Stomach (tissue), 8 donors: Measurements from ENCODE around the gene BPIFB2. TPM values are rescaled to one million over a fixed set of nuclear protein-coding genes. Genes with fewer than 3 reads are reported as not detected.

ENCODE experiments used
- polyA plus RNA-seq, 3 donors: library from polyadenylated mRNA; stranded (reverse); fragments of 200-250 nt; gene quantifications; one replicate each; pipeline ENCODE4 v1.2.3, GENCODE V29; 2013
- total RNA-seq, 5 donors: library from RNA; depleted of rRNA; stranded (reverse); fragments of >200 nt; gene quantifications; one replicate each; pipeline versions ENCODE4 v1.1.0 to v1.2.3, GENCODE V29; 2014 to 2016
- donor health status: healthy with polysubstance abuse.
- donor health status: Bipolar disorder and iron deficiency.
- donor health status: healthy.

BPIFB2 gene
- total and polyA plus RNA-seq, 8 donors: 3.3 TPM; not detected in 7

Other genes starting within 250 kb of the BPIFB2 start
- 10 to 100 TPM in 1 of 5 donors, 1 to 10 TPM in 2, not detected in 2; 1.0 to 17.0 (median 1.1) TPM for gene DNMT3B, start 245.3 kb upstream of the BPIFB2 start, total RNA-seq
- gene DNMT3B, start 245.3 kb upstream of the BPIFB2 start, polyA plus RNA-seq: under 1 TPM; 0.31 to 0.73 (median 0.31) TPM
- 100 to 1,000 TPM in 1 of 5 donors, 10 to 100 TPM in 4; 24.5 to 143 (median 62.2) TPM for gene MAPRE1, start 187.8 kb upstream of the BPIFB2 start, total RNA-seq
- gene MAPRE1, start 187.8 kb upstream of the BPIFB2 start, polyA plus RNA-seq: 10 to 100 TPM; 26.3 to 57.9 (median 49.7) TPM
- gene EFCAB8, start 148.8 kb upstream of the BPIFB2 start, total RNA-seq: under 1 TPM in 2 of 5 donors, not detected in 3; 0.18 to 0.45 TPM
- not detected for gene EFCAB8, start 148.8 kb upstream of the BPIFB2 start, polyA plus RNA-seq
- gene SUN5, start 3.3 kb upstream of the BPIFB2 start, total RNA-seq: not detected
- gene SUN5, start 3.3 kb upstream of the BPIFB2 start, polyA plus RNA-seq: not detected
- not detected for gene BPIFB6, start 23.9 kb downstream of the BPIFB2 start, total RNA-seq
- not detected for gene BPIFB6, start 23.9 kb downstream of the BPIFB2 start, polyA plus RNA-seq
- gene BPIFB3, start 46.2 kb downstream of the BPIFB2 start, total RNA-seq: not detected
- gene BPIFB3, start 46.2 kb downstream of the BPIFB2 start, polyA plus RNA-seq: not detected
- gene BPIFB4, start 71.9 kb downstream of the BPIFB2 start, total RNA-seq: not detected
- not detected for gene BPIFB4, start 71.9 kb downstream of the BPIFB2 start, polyA plus RNA-seq
- not detected for gene BPIFA2, start 160.5 kb downstream of the BPIFB2 start, total RNA-seq
- not detected for gene BPIFA2, start 160.5 kb downstream of the BPIFB2 start, polyA plus RNA-seq
- gene BPIFA3, start 209.6 kb downstream of the BPIFB2 start, total RNA-seq: not detected
- gene BPIFA3, start 209.6 kb downstream of the BPIFB2 start, polyA plus RNA-seq: not detected
- under 1 TPM in 1 of 5 donors, not detected in 4; 0.72 TPM for gene BPIFA1, start 228.3 kb downstream of the BPIFB2 start, total RNA-seq
- gene BPIFA1, start 228.3 kb downstream of the BPIFB2 start, polyA plus RNA-seq: not detected